WTC11 (cell line): ENCODE data around the gene TASP1. TPM values are rescaled to one million over a fixed set of nuclear protein-coding genes. Genes with fewer than 3 reads are reported as not detected.
A peak's percentile ranks its signal among the peaks of the same experiment; 100 is the strongest.

Experiments
- ATAC-seq: fragments of 200-7000 bp; cut with Tn5 transposase; 2 replicates; pipeline ENCODE4 v1.10.0; 2021; ENCODE audit warnings: mild to moderate bottlenecking, moderate library complexity
- CTCF ChIA-PET: fragments of 300-600 bp; sonication (Branson Sonifier 250); formaldehyde crosslinking; loops from one replicate; lab custom pipeline; 2021; ENCODE audit warnings: antibody characterized with exemption; lab: Charles Lee
- POLR2A ChIA-PET: fragments of 350-600 bp; sonication (Branson Sonifier 250); formaldehyde crosslinking; loops from one replicate; lab custom pipeline; 2021; ENCODE audit warnings: antibody characterized with exemption; lab: Charles Lee
- DNase-seq: peaks from one replicate; pipeline ENCODE4 v3.0.0; 2021; ENCODE audit warnings: low spot score
- H3K27ac Mint-ChIP-seq: 2 replicates; pipeline ENCODE4 v1.8.0; 2021; ENCODE audit warnings: mixed read lengths
- H3K27me3 Mint-ChIP-seq: 2 replicates; pipeline ENCODE4 v1.8.0; 2021; ENCODE audit warnings: low read depth, mild to moderate bottlenecking, moderate library complexity, mixed read lengths
- H3K36me3 Mint-ChIP-seq: 2 replicates; pipeline ENCODE4 v1.8.0; 2021; ENCODE audit warnings: mixed read lengths
- H3K4me1 Mint-ChIP-seq: 2 replicates; pipeline ENCODE4 v1.8.0; 2022; ENCODE audit warnings: mixed read lengths
- H3K4me3 Mint-ChIP-seq: 2 replicates; pipeline ENCODE4 v1.8.0; 2021; ENCODE audit warnings: mild to moderate bottlenecking, moderate library complexity, mixed read lengths
- H3K9me3 Mint-ChIP-seq: 2 replicates; pipeline ENCODE4 v1.8.0; 2021; ENCODE audit warnings: mixed read lengths
- ESRRA ChIP-seq: sonication (generic); formaldehyde crosslinking; IDR thresholded peaks from 2 replicates; pipeline ENCODE4 v1.8.1; 2022; ENCODE audit warnings: mild to moderate bottlenecking, missing genetic modification reagents, borderline replicate concordance
- GTF2I ChIP-seq: fragments of 250-450 bp; sonication (Bioruptor Pico); conservative IDR thresholded peaks from 2 replicates; pipeline ENCODE4 v1.4.0; 2021; ENCODE audit warnings: mild to moderate bottlenecking
- HMGA2 ChIP-seq: fragments of 250-450 bp; sonication (Bioruptor Pico); IDR thresholded peaks from 2 replicates; pipeline ENCODE4 v1.4.0; 2021; ENCODE audit warnings: mild to moderate bottlenecking, moderate library complexity
- RORB ChIP-seq: fragments of 250-450 bp; sonication (Bioruptor Pico); IDR thresholded peaks from 2 replicates; pipeline ENCODE4 v1.9.0; 2021; ENCODE audit warnings: mild to moderate bottlenecking
- SMAD3 ChIP-seq: sonication (generic); formaldehyde crosslinking; IDR thresholded peaks from 2 replicates; pipeline ENCODE4 v1.8.0; 2022; ENCODE audit warnings: missing genetic modification reagents, mild to moderate bottlenecking, borderline replicate concordance
- TCF7 ChIP-seq: sonication (generic); formaldehyde crosslinking; IDR thresholded peaks from 2 replicates; pipeline ENCODE4 v1.8.0; 2022; ENCODE audit warnings: mild to moderate bottlenecking, low read depth, missing genetic modification reagents, moderate library complexity
- ZNF121 ChIP-seq: sonication (generic); formaldehyde crosslinking; IDR thresholded peaks from 2 replicates; pipeline ENCODE4 v1.8.0; 2023; ENCODE audit warnings: missing genetic modification reagents
- total RNA-seq: library from RNA; stranded (reverse); gene quantifications from 3 replicates; pipeline ENCODE4 v1.2.3, GENCODE V29; 2021
- TF ChIP-seq, protein P1 (sequence below): sonication (generic); formaldehyde crosslinking; IDR thresholded peaks from 2 replicates; pipeline ENCODE4 v1.8.1; 2022; ENCODE audit warnings: low read depth, missing genetic modification reagents, borderline replicate concordance
- TF ChIP-seq, protein P2 (sequence below): sonication (generic); formaldehyde crosslinking; IDR thresholded peaks from 2 replicates; pipeline ENCODE4 v1.8.1; 2023; ENCODE audit warnings: mild to moderate bottlenecking, missing genetic modification reagents
- TF ChIP-seq, protein P3 (sequence below): sonication (generic); formaldehyde crosslinking; IDR thresholded peaks from 2 replicates; pipeline ENCODE4 v1.8.1; 2022; ENCODE audit warnings: missing genetic modification reagents, borderline replicate concordance
- TF ChIP-seq, protein P4 (sequence below): sonication (generic); formaldehyde crosslinking; IDR thresholded peaks from 2 replicates; pipeline ENCODE4 v1.8.0; 2022; ENCODE audit warnings: mild to moderate bottlenecking, missing genetic modification reagents

Gene TASP1
- total RNA-seq, 1 experiment from 2014 or later: 12.4 TPM

DNA sequence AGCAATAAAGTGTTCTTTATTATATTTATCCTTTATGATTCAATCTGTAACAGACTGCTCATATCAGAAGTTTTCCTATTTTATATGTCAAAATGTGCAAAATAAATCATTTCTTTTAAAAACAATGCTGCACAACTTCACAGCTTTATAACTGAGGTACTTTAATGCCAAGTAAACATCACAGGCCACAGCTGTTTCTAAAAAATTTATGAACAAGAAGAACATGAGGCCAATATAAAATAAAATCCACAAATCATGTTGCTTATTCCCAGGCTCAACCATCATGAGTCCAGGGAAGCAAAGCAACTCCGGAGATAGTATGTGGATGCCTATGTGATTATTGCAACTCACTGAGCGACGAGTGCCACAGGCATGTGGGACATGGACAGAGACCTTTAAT is 222.2 kb downstream of the TASP1 start:
- Mint-ChIP-seq H3K36me3 (no peaks in the 10 kb centered on the region), H3K27me3 (no peaks in the 10 kb centered on the region), H3K4me3 (no peak overlapping the region), H3K27ac (no peak overlapping the region), H3K4me1 (peaks cover 66% of the 10 kb centered on the region), H3K9me3 (no peaks in the 10 kb centered on the region)
- ATAC-seq: no peak; the same call in 1 of the 2 replicates
- no peak for DNase-seq
- ChIA-PET POLR2A (no interaction called here), CTCF (interaction anchor here (1.2 to 1.7 kb wide), 2 partner anchors 92 to 114 kb away, joined by 4 read pairs; no protein-coding TSS in a partner anchor)
- TF ChIP-seq RORB (CRISPR knock-in tag) (no peak), HMGA2 (CRISPR knock-in tag) (no peak), TCF7 (CRISPR knock-in tag) (no peak), SMAD3 (no peak)

DNA sequence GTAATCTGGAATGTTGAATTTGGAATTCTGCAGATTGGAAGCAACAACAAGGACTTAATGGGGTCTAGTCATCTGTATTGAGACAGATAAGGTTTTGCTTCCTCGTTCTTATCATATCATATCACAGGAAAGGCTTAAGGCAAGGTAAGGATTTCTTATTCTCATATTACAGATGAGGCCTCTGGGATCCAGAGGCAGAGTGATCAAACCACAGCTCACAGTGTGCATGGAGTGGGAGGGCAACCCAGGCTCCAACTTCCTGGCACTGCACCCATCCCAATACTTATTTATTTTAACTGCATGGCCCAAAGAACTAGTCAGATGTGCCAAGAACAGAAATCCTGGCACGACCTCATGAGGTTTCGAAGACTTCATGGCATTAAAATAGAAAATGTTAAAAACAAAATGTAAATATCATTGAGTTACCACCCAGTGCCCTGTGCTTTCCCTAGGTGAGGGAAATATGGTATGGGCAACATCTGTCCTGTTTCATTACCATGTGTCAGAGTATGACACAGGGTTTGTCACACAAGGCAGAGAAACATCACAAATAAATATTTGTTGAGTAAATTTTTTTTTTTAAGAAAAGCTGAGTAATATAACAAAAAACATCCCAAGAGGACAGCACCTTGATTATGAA is 225.8 kb downstream of the TASP1 start:
- Mint-ChIP-seq H3K36me3 (no peaks in the 10 kb centered on the region), H3K4me1 (peaks cover 40% of the 10 kb centered on the region), H3K27ac (no peak overlapping the region; the same call in 1 of the 2 replicates), H3K9me3 (no peaks in the 10 kb centered on the region), H3K4me3 (no peak overlapping the region)
- POLR2A ChIA-PET: no interaction called here
- no peak for DNase-seq
- CTCF ChIA-PET: no interaction called here
- ATAC-seq: no peak
- TF ChIP-seq GTF2I (CRISPR knock-in tag): no peak
- TF ChIP-seq, all 79 proteins: peak for 0
- H3K27me3 Mint-ChIP-seq: no peaks in the 10 kb centered on the region

DNA sequence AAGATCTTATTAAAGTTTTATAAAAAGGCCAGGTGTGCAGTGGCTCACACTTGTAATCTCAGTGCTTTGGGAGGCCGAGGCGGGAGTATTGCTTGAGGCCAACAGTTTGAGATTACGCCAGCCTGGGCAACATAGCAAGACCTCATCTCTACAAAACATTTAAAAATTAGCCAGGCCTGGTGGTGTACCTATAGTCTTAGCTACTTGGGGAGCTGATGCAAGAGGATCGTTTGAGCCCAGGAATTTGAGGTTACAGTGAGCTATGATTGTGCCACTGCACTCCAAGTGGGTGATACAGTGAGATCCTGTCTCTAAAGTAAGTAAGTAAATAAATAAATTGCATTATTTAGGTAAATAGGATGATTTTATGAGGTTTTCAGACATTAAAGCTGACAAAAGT is 234.4 kb downstream of the TASP1 start:
- ATAC-seq (no peak), DNase-seq (no peak)
- peaks cover 11% of the 10 kb centered on the region for H3K4me1 Mint-ChIP-seq
- no peak overlapping the region for H3K4me3 Mint-ChIP-seq
- no peaks in the 10 kb centered on the region for H3K27me3 Mint-ChIP-seq
- ChIA-PET POLR2A (no interaction called here), CTCF (no interaction called here)
- peaks cover 7% of the 10 kb centered on the region; the same call in 1 of the 2 replicates for H3K9me3 Mint-ChIP-seq
- no peaks in the 10 kb centered on the region for H3K36me3 Mint-ChIP-seq
- no peak for TF ChIP-seq TCF7 (CRISPR knock-in tag)
- TF ChIP-seq, protein P1, sequence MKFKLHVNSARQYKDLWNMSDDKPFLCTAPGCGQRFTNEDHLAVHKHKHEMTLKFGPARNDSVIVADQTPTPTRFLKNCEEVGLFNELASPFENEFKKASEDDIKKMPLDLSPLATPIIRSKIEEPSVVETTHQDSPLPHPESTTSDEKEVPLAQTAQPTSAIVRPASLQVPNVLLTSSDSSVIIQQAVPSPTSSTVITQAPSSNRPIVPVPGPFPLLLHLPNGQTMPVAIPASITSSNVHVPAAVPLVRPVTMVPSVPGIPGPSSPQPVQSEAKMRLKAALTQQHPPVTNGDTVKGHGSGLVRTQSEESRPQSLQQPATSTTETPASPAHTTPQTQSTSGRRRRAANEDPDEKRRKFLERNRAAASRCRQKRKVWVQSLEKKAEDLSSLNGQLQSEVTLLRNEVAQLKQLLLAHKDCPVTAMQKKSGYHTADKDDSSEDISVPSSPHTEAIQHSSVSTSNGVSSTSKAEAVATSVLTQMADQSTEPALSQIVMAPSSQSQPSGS (CRISPR knock-in tag): no peak
- no peak for TF ChIP-seq ESRRA (CRISPR knock-in tag)
- TF ChIP-seq, protein P2, sequence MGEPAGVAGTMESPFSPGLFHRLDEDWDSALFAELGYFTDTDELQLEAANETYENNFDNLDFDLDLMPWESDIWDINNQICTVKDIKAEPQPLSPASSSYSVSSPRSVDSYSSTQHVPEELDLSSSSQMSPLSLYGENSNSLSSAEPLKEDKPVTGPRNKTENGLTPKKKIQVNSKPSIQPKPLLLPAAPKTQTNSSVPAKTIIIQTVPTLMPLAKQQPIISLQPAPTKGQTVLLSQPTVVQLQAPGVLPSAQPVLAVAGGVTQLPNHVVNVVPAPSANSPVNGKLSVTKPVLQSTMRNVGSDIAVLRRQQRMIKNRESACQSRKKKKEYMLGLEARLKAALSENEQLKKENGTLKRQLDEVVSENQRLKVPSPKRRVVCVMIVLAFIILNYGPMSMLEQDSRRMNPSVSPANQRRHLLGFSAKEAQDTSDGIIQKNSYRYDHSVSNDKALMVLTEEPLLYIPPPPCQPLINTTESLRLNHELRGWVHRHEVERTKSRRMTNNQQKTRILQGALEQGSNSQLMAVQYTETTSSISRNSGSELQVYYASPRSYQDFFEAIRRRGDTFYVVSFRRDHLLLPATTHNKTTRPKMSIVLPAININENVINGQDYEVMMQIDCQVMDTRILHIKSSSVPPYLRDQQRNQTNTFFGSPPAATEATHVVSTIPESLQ (CRISPR knock-in tag): no peak
- TF ChIP-seq, protein P3, sequence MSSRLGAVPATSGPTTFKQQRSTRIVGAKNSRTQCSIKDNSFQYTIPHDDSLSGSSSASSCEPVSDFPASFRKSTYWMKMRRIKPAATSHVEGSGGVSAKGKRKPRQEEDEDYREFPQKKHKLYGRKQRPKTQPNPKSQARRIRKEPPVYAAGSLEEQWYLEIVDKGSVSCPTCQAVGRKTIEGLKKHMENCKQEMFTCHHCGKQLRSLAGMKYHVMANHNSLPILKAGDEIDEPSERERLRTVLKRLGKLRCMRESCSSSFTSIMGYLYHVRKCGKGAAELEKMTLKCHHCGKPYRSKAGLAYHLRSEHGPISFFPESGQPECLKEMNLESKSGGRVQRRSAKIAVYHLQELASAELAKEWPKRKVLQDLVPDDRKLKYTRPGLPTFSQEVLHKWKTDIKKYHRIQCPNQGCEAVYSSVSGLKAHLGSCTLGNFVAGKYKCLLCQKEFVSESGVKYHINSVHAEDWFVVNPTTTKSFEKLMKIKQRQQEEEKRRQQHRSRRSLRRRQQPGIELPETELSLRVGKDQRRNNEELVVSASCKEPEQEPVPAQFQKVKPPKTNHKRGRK (CRISPR knock-in tag): no peak
- TF ChIP-seq, protein P4, sequence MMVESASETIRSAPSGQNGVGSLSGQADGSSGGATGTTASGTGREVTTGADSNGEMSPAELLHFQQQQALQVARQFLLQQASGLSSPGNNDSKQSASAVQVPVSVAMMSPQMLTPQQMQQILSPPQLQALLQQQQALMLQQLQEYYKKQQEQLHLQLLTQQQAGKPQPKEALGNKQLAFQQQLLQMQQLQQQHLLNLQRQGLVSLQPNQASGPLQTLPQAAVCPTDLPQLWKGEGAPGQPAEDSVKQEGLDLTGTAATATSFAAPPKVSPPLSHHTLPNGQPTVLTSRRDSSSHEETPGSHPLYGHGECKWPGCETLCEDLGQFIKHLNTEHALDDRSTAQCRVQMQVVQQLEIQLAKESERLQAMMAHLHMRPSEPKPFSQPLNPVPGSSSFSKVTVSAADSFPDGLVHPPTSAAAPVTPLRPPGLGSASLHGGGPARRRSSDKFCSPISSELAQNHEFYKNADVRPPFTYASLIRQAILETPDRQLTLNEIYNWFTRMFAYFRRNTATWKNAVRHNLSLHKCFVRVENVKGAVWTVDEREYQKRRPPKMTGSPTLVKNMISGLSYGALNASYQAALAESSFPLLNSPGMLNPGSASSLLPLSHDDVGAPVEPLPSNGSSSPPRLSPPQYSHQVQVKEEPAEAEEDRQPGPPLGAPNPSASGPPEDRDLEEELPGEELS (CRISPR knock-in tag): no peak
- 0 out of 2 replicates have a peak, but pooled peaks have one; percentile 52 for TF ChIP-seq ZNF121
- TF ChIP-seq, all 79 proteins: peak for 1
- H3K27ac Mint-ChIP-seq: no peak overlapping the region
